ENCODE data around the gene PKDCC.

Gene PKDCC

GRCh38 chr2:42054714-42055430 lies 7.1 kb downstream of the PKDCC start:
- H3K36me3 ChIP-seq (ENCODE audit: control insufficient read depth in 5 of 5, insufficient read depth in 5 of 5, low read length in 5 of 5) = peaks cover 4 to 71% (median 64%) of the 10 kb centered on the region in 5 donors
- no peaks in the 10 kb centered on the region for H3K9me3 ChIP-seq (ENCODE audit: control insufficient read depth in 5 of 5, low read length in 5 of 5)
- H3K4me1 ChIP-seq (ENCODE audit: control insufficient read depth in 5 of 5, insufficient read depth in 5 of 5, low read length in 5 of 5) = peaks cover 25 to 88% (median 83%) of the 10 kb centered on the region in 5 donors
- peak overlapping the region; percentile 100 for H3K27ac ChIP-seq (ENCODE audit: low read depth, low read length)
- no peaks in the 10 kb centered on the region for H3K27me3 ChIP-seq (ENCODE audit: control insufficient read depth in 5 of 5, insufficient read depth in 4 of 5, low read length in 5 of 5)
- H3K9ac ChIP-seq (ENCODE audit: low read length in 5 of 5) = peak overlapping the region in 3 of 5 donors; percentile 33 to 73 (median 57)
- H3K4me3 ChIP-seq (ENCODE audit: low read depth in 1 of 5, low read length in 5 of 5) = no peak overlapping the region

GRCh38 chr2:42055573-42056514 lies 8.0 kb downstream of the PKDCC start:
- Histone ChIP-seq H3K27me3 (ENCODE audit: control insufficient read depth in 5 of 5, insufficient read depth in 4 of 5, low read length in 5 of 5) (no peaks in the 10 kb centered on the region), H3K9me3 (ENCODE audit: control insufficient read depth in 5 of 5, low read length in 5 of 5) (no peaks in the 10 kb centered on the region), H3K4me3 (ENCODE audit: low read depth in 1 of 5, low read length in 5 of 5) (peak overlapping the region in 1 of 5 donors; percentile 13), H3K27ac (ENCODE audit: low read depth, low read length) (peak overlapping the region; percentile 100), H3K4me1 (ENCODE audit: control insufficient read depth in 5 of 5, insufficient read depth in 5 of 5, low read length in 5 of 5) (peaks cover 27 to 88% (median 84%) of the 10 kb centered on the region in 5 donors), H3K36me3 (ENCODE audit: control insufficient read depth in 5 of 5, insufficient read depth in 5 of 5, low read length in 5 of 5) (peaks cover 4 to 72% (median 64%) of the 10 kb centered on the region in 5 donors), H3K9ac (ENCODE audit: low read length in 5 of 5) (peak overlapping the region in 2 of 5 donors; percentile 11 to 26)

DNA sequence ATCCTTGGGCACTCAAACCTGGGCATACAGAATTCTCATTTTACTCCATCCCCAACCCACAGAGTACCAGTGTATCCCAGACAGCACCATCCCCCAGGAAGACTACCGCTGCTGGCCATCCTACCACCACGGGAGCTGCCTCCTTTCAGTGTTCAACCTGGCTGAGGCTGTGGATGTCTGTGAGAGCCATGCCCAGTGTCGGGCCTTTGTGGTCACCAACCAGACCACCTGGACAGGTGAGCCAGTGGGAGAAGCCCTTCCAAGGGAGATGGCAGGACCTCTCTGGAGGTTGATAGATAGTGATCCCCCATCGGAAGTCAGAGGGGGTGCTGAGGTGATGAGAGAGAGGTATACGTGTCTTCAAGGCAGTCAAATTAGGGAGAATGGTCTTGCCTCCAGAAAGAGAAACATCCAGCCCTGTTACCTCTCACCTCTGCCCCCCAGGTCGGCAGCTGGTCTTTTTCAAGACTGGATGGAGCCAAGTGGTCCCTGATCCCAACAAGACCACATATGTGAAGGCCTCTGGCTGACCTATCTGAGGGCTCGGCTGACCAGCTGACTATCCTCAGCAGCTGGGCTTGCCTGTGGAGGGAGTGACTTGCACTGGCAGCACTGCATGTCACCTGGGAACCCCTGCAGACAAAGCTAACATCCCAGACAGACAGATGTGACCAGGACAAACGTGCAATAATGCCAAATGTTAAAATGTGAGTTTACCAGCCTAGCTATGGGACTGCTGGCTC lies 9.5 kb downstream of the PKDCC start:
- no peaks in the 10 kb centered on the region for H3K27me3 ChIP-seq (ENCODE audit: control insufficient read depth in 5 of 5, insufficient read depth in 4 of 5, low read length in 5 of 5)
- no peaks in the 10 kb centered on the region for H3K9me3 ChIP-seq (ENCODE audit: control insufficient read depth in 5 of 5, low read length in 5 of 5)
- peak overlapping the region in 1 of 5 donors; percentile 10 for H3K9ac ChIP-seq (ENCODE audit: low read length in 5 of 5)
- H3K27ac ChIP-seq (ENCODE audit: low read depth, low read length) = peak overlapping the region; percentile 100
- H3K4me1 ChIP-seq (ENCODE audit: control insufficient read depth in 5 of 5, insufficient read depth in 5 of 5, low read length in 5 of 5) = peaks cover 26 to 86% (median 80%) of the 10 kb centered on the region in 5 donors
- H3K4me3 ChIP-seq (ENCODE audit: low read depth in 1 of 5, low read length in 5 of 5) = no peak overlapping the region
- peaks cover 4 to 72% (median 64%) of the 10 kb centered on the region in 5 donors for H3K36me3 ChIP-seq (ENCODE audit: control insufficient read depth in 5 of 5, insufficient read depth in 5 of 5, low read length in 5 of 5)

DNA sequence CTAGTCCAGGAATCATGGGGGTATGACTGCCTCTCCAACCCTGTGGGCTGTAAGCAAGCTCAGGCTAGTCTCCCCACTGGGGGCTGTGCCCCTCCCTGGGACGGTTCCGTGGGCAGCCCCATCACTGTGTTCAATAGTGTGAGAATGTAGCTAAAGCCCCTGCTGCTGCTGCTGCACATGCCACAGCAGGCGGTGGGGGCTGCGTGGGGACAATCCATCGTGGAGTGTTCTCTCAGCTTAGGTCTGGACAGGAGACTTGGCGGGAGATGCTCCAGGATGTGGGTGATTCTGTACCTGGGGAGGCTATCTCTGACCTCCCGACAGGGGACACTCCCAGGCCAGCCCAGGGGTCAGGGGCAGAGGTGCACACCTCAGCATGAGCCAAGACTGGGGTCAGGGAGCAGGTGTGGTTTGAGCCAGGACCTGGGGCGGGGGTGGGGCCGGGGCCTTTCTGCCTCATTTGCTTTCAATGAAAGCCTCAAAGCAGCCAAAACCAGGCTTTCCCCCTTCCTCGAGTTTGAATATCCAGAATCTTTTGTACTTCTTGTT lies 10.2 kb downstream of the PKDCC start:
- Histone ChIP-seq H3K27me3 (ENCODE audit: control insufficient read depth in 5 of 5, insufficient read depth in 4 of 5, low read length in 5 of 5) (no peaks in the 10 kb centered on the region), H3K4me3 (ENCODE audit: low read depth in 1 of 5, low read length in 5 of 5) (no peak overlapping the region), H3K36me3 (ENCODE audit: control insufficient read depth in 5 of 5, insufficient read depth in 5 of 5, low read length in 5 of 5) (peaks cover 4 to 69% (median 62%) of the 10 kb centered on the region in 5 donors), H3K4me1 (ENCODE audit: control insufficient read depth in 5 of 5, insufficient read depth in 5 of 5, low read length in 5 of 5) (peaks cover 23 to 83% (median 76%) of the 10 kb centered on the region in 5 donors), H3K27ac (ENCODE audit: low read depth, low read length) (peak overlapping the region; percentile 100), H3K9me3 (ENCODE audit: control insufficient read depth in 5 of 5, low read length in 5 of 5) (no peaks in the 10 kb centered on the region), H3K9ac (ENCODE audit: low read length in 5 of 5) (no peak overlapping the region)

DNA sequence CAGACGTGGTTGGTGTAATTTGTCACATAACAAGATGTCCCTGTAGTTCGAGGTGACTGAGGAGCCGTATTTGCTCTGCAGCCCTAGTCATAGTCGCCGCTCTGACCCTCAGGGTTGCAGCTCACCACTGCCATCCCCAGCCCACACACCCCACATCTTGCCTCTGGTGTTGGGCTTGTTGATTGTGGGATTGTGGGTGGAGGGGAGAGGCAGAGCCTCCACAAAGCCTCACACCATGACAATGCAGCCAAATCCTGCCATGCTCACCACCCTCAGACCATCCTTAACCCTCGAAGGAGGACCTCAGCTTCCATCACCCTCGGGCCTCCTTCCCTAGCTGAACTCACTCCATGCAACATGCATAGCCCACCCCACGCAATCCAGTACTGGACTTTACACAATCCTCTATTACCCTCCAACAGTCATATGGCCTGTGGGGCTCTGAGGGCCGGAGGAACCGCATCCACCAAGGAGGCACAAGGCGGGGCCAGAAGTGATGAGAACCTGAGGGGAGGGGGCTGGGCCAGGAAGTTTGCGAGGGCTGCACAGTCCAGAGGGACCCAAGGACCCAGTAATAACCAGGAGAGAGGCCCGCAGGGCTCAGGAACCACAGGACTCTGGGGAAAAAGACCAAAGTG lies 11.6 kb downstream of the PKDCC start:
- H3K4me1 ChIP-seq (ENCODE audit: control insufficient read depth in 5 of 5, insufficient read depth in 5 of 5, low read length in 5 of 5) = peaks cover 18 to 75% (median 62%) of the 10 kb centered on the region in 5 donors
- no peaks in the 10 kb centered on the region for H3K27me3 ChIP-seq (ENCODE audit: control insufficient read depth in 5 of 5, insufficient read depth in 4 of 5, low read length in 5 of 5)
- no peak overlapping the region for H3K4me3 ChIP-seq (ENCODE audit: low read depth in 1 of 5, low read length in 5 of 5)
- peaks cover 4 to 55% (median 51%) of the 10 kb centered on the region in 5 donors for H3K36me3 ChIP-seq (ENCODE audit: control insufficient read depth in 5 of 5, insufficient read depth in 5 of 5, low read length in 5 of 5)
- H3K27ac ChIP-seq (ENCODE audit: low read depth, low read length) = peak overlapping the region; percentile 53
- peak overlapping the region in 2 of 5 donors; percentile 4 to 20 for H3K9ac ChIP-seq (ENCODE audit: low read length in 5 of 5)
- no peaks in the 10 kb centered on the region for H3K9me3 ChIP-seq (ENCODE audit: control insufficient read depth in 5 of 5, low read length in 5 of 5)

GRCh38 chr2:42060028-42060427 lies 12.2 kb downstream of the PKDCC start:
- peak overlapping the region; percentile 53 for H3K27ac ChIP-seq (ENCODE audit: low read depth, low read length)
- no peaks in the 10 kb centered on the region for H3K9me3 ChIP-seq (ENCODE audit: control insufficient read depth in 5 of 5, low read length in 5 of 5)
- H3K9ac ChIP-seq (ENCODE audit: low read length in 5 of 5) = peak overlapping the region in 3 of 5 donors; percentile 4 to 21 (median 20)
- H3K36me3 ChIP-seq (ENCODE audit: control insufficient read depth in 5 of 5, insufficient read depth in 5 of 5, low read length in 5 of 5) = peaks cover 4 to 48% (median 45%) of the 10 kb centered on the region in 5 donors
- H3K4me3 ChIP-seq (ENCODE audit: low read depth in 1 of 5, low read length in 5 of 5) = peak overlapping the region in 1 of 5 donors; percentile 13
- peaks cover 14 to 69% (median 55%) of the 10 kb centered on the region in 5 donors for H3K4me1 ChIP-seq (ENCODE audit: control insufficient read depth in 5 of 5, insufficient read depth in 5 of 5, low read length in 5 of 5)
- no peaks in the 10 kb centered on the region for H3K27me3 ChIP-seq (ENCODE audit: control insufficient read depth in 5 of 5, insufficient read depth in 4 of 5, low read length in 5 of 5)

GRCh38 chr2:42060718-42061619 lies 13.1 kb downstream of the PKDCC start:
- no peaks in the 10 kb centered on the region for H3K9me3 ChIP-seq (ENCODE audit: control insufficient read depth in 5 of 5, low read length in 5 of 5)
- H3K4me1 ChIP-seq (ENCODE audit: control insufficient read depth in 5 of 5, insufficient read depth in 5 of 5, low read length in 5 of 5) = peaks cover 14 to 59% (median 50%) of the 10 kb centered on the region in 5 donors
- peak overlapping the region; percentile 53 for H3K27ac ChIP-seq (ENCODE audit: low read depth, low read length)
- H3K9ac ChIP-seq (ENCODE audit: low read length in 5 of 5) = no peak overlapping the region
- H3K27me3 ChIP-seq (ENCODE audit: control insufficient read depth in 5 of 5, insufficient read depth in 4 of 5, low read length in 5 of 5) = no peaks in the 10 kb centered on the region
- H3K4me3 ChIP-seq (ENCODE audit: low read depth in 1 of 5, low read length in 5 of 5) = no peak overlapping the region
- H3K36me3 ChIP-seq (ENCODE audit: control insufficient read depth in 5 of 5, insufficient read depth in 5 of 5, low read length in 5 of 5) = peaks cover 4 to 39% (median 36%) of the 10 kb centered on the region in 5 donors

- H3K27me3 ChIP-seq (ENCODE audit: control insufficient read depth in 5 of 5, insufficient read depth in 4 of 5, low read length in 5 of 5) = no peaks in the 10 kb centered on the region
- no peaks in the 10 kb centered on the region for H3K9me3 ChIP-seq (ENCODE audit: control insufficient read depth in 5 of 5, low read length in 5 of 5)
- peak overlapping the region; percentile 19 for H3K27ac ChIP-seq (ENCODE audit: low read depth, low read length)
- peaks cover 1 to 30% (median 28%) of the 10 kb centered on the region in 5 donors for H3K36me3 ChIP-seq (ENCODE audit: control insufficient read depth in 5 of 5, insufficient read depth in 5 of 5, low read length in 5 of 5)
- H3K4me1 ChIP-seq (ENCODE audit: control insufficient read depth in 5 of 5, insufficient read depth in 5 of 5, low read length in 5 of 5) = peaks cover 12 to 53% (median 47%) of the 10 kb centered on the region in 5 donors
- no peak overlapping the region for H3K4me3 ChIP-seq (ENCODE audit: low read depth in 1 of 5, low read length in 5 of 5)
- no peak overlapping the region for H3K9ac ChIP-seq (ENCODE audit: low read length in 5 of 5)
Measured at GRCh38 chr2:42061839-42062238, 14.0 kb downstream of the PKDCC start.
